ENCODE results near the gene CACNG7. TPM values are rescaled to one million over a fixed set of nuclear protein-coding genes. Genes with fewer than 3 reads are reported as not detected.

Gene CACNG7
- total RNA-seq, 1 experiment from 2014 or later: 22.7 TPM

GRCh38 chr19:53965091-53965490, 56.0 kb downstream of the CACNG7 start:
- H2BK120ac ChIP-seq (ENCODE audit: low read depth, low read length, poor library complexity, severe bottlenecking): no peak overlapping the region
- H3K79me1 ChIP-seq (ENCODE audit: insufficient read depth, low read depth, low read length, poor library complexity, severe bottlenecking): no peaks in the 10 kb centered on the region
- no peak overlapping the region for H2BK12ac ChIP-seq (ENCODE audit: insufficient read length, low read depth, low read length)
- no peak overlapping the region for H3K4ac ChIP-seq (ENCODE audit: low read depth, low read length)
- H3K18ac ChIP-seq (ENCODE audit: insufficient read length, low read depth, low read length): no peak overlapping the region
- no peaks in the 10 kb centered on the region for H3K9me3 ChIP-seq (ENCODE audit: control insufficient read depth, low read depth, low read length)
- no peak overlapping the region for H3T11ph ChIP-seq (ENCODE audit: low read length)
- no peak overlapping the region for H3K23ac ChIP-seq (ENCODE audit: insufficient read length, low read depth, low read length)
- peaks cover 27 to 47% (median 30%) of the 10 kb centered on the region in 3 experiments for H3K36me3 Mint-ChIP-seq (ENCODE audit: insufficient read depth in 1 of 3, low read depth in 3 of 3)
- peaks cover 52% of the 10 kb centered on the region for H3K27me3 Mint-ChIP-seq (ENCODE audit: low read depth)
- H3K23me2 ChIP-seq (ENCODE audit: insufficient read length, low read depth, low read length, poor library complexity, severe bottlenecking): peaks cover 20% of the 10 kb centered on the region
- H4K20me1 ChIP-seq (ENCODE audit: control insufficient read depth, insufficient read depth, insufficient read length): no peaks in the 10 kb centered on the region
- H3K9ac ChIP-seq (ENCODE audit: extremely low read depth, insufficient read length, low read length): no peak overlapping the region
- H3K4me1 Mint-ChIP-seq: peaks cover 29 to 35% of the 10 kb centered on the region in 2 experiments
- H3K27ac Mint-ChIP-seq: no peak overlapping the region
- no CpG with 5 or more reads among the region's 11 CpGs for WGBS (ENCODE audit: extremely low coverage, insufficient read length, low lambda C conversion rate)
- no peak overlapping the region for H2BK20ac ChIP-seq (ENCODE audit: low read depth, low read length, poor library complexity, severe bottlenecking)
- H2BK5ac ChIP-seq (ENCODE audit: insufficient read length, low read length): no peak overlapping the region
- no peaks in the 10 kb centered on the region for H3K4me1 ChIP-seq (ENCODE audit: insufficient read depth, low read length)
- H2AFZ ChIP-seq (ENCODE audit: low read length): no peak overlapping the region
- no peaks in the 10 kb centered on the region for H3K9me3 Mint-ChIP-seq
- H3K56ac ChIP-seq (ENCODE audit: insufficient read length, low read depth, low read length): no peak overlapping the region
- peak overlapping the region in 1 of 2 experiments; percentile 62; a peak in 1 of 5 replicates for H3K4me3 Mint-ChIP-seq
- no peak for TF ChIP-seq CTCF (conservative IDR thresholded peaks at IDR 0.05)
- H2AK5ac ChIP-seq (ENCODE audit: insufficient read length, low read length): no peak overlapping the region
- no peak overlapping the region for H3K14ac ChIP-seq (ENCODE audit: insufficient read depth, low read length)
- no peak overlapping the region for H3K27ac ChIP-seq (ENCODE audit: insufficient read length, low read depth, low read length)
- H4K91ac ChIP-seq (ENCODE audit: insufficient read length, low read depth, low read length): no peak overlapping the region
- no peak overlapping the region for H2BK15ac ChIP-seq (ENCODE audit: low read depth, low read length)
- DNase-seq: no peak
- no peaks in the 10 kb centered on the region; the same call in 1 of the 2 replicates for H3K27me3 ChIP-seq (ENCODE audit: insufficient read depth, low read length)
- H3K4me2 ChIP-seq (ENCODE audit: insufficient read depth, insufficient read length, low read length): no peak overlapping the region
- H3K79me2 ChIP-seq (ENCODE audit: insufficient read depth, low read length): no peaks in the 10 kb centered on the region
- no peak overlapping the region for H4K8ac ChIP-seq (replicated peaks; ENCODE audit: insufficient read length, low read depth, low read length)
- no peak overlapping the region for H4K5ac ChIP-seq (ENCODE audit: insufficient read length, low read depth, low read length)
